A549 (cell line): ENCODE results near the gene VPS29.

Source experiments
- CTCF ChIP-seq: fragments of >200 bp; sonication (Bioruptor Twin); formaldehyde crosslinking; IDR thresholded peaks from 3 replicates; pipeline ENCODE4 v1.5.1; 2016
- ESRRA ChIP-seq: fragments of 150-350 bp; IDR thresholded peaks from 2 replicates; pipeline ENCODE4 v1.6.1; 2014; ENCODE audit warnings: mild to moderate bottlenecking, low read length, borderline replicate concordance
- MAZ ChIP-seq: fragments of 150-350 bp; IDR thresholded peaks from 2 replicates; pipeline ENCODE4 v1.6.1; 2014; ENCODE audit warnings: antibody characterized with exemption, low read depth, low read length, borderline replicate concordance
- RAD21 ChIP-seq, 2 experiments: fragments of >200 bp in 1 of 2; sonication (Bioruptor Twin) in 1 of 2; formaldehyde crosslinking in 1 of 2; IDR thresholded peaks in 1 of 2; conservative IDR thresholded peaks in 1 of 2; 2 replicates in 1 of 2; 3 replicates in 1 of 2; pipeline ENCODE4 v1.6.1; 2012 to 2018; ENCODE audit warnings: inconsistent platforms in 1 of 2
- SMC3 ChIP-seq: fragments of >200 bp; sonication (Bioruptor Twin); formaldehyde crosslinking; IDR thresholded peaks from 3 replicates; pipeline ENCODE4 v1.6.1; 2018; ENCODE audit warnings: inconsistent platforms
- SREBF2 ChIP-seq: fragments of 450-650 bp; IDR thresholded peaks from 2 replicates; pipeline ENCODE4 v1.6.1; 2014; ENCODE audit warnings: mild to moderate bottlenecking, moderate library complexity
- TF ChIP-seq, protein P1 (sequence below): fragments of 200-600 bp; sonication (generic); IDR thresholded peaks from 2 replicates; pipeline ENCODE4 v1.6.1; 2016; ENCODE audit warnings: antibody characterized with exemption, mild to moderate bottlenecking, moderate library complexity

- TF ChIP-seq, protein P1, sequence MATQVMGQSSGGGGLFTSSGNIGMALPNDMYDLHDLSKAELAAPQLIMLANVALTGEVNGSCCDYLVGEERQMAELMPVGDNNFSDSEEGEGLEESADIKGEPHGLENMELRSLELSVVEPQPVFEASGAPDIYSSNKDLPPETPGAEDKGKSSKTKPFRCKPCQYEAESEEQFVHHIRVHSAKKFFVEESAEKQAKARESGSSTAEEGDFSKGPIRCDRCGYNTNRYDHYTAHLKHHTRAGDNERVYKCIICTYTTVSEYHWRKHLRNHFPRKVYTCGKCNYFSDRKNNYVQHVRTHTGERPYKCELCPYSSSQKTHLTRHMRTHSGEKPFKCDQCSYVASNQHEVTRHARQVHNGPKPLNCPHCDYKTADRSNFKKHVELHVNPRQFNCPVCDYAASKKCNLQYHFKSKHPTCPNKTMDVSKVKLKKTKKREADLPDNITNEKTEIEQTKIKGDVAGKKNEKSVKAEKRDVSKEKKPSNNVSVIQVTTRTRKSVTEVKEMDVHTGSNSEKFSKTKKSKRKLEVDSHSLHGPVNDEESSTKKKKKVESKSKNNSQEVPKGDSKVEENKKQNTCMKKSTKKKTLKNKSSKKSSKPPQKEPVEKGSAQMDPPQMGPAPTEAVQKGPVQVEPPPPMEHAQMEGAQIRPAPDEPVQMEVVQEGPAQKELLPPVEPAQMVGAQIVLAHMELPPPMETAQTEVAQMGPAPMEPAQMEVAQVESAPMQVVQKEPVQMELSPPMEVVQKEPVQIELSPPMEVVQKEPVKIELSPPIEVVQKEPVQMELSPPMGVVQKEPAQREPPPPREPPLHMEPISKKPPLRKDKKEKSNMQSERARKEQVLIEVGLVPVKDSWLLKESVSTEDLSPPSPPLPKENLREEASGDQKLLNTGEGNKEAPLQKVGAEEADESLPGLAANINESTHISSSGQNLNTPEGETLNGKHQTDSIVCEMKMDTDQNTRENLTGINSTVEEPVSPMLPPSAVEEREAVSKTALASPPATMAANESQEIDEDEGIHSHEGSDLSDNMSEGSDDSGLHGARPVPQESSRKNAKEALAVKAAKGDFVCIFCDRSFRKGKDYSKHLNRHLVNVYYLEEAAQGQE = no peak
- TF ChIP-seq MAZ (no peak), RAD21 (conservative IDR thresholded peaks at IDR 0.05 in 1 of 2, IDR thresholded peaks at IDR 0.05 in 1 of 2) (no peak), CTCF (no peak), SREBF2 (no peak), SMC3 (no peak), ESRRA (no peak)
Measured at GRCh38 chr12:110532644-110533043, 30.7 kb upstream of the VPS29 start.
